T-cell (primary cell): Measurements from ENCODE around the gene ABHD16A. TPM values are rescaled to one million over a fixed set of nuclear protein-coding genes. Genes with fewer than 3 reads are reported as not detected.

Experiments
- ATAC-seq, 4 experiments: fragments of 200-7000 bp in 3 of 4; fragments of 150-1000 bp in 1 of 4; cut with Tn5 transposase; replicated peaks in 1 of 4; 1 replicate in 3 of 4; 2 replicates in 1 of 4; pipeline ENCODE4 v1.10.0; 2021; ENCODE audit warnings: moderate library complexity in 3 of 4, mild to moderate bottlenecking in 2 of 4, moderate number of reproducible peaks in 1 of 4
- CTCF ChIA-PET, 2 donors: fragments of 300-600 bp; sonication (Branson Sonifier 250); formaldehyde crosslinking; loops; one replicate each; lab custom pipeline; 2022; ENCODE audit warnings: antibody characterized with exemption in 2 of 2; lab: Charles Lee
- POLR2A ChIA-PET, 2 donors: fragments of 300-600 bp; sonication (Branson Sonifier 250); formaldehyde crosslinking; loops; one replicate each; lab custom pipeline; 2022; ENCODE audit warnings: antibody characterized with exemption in 2 of 2; lab: Charles Lee
- DNase-seq, 35 experiments: peaks; one replicate each; pipeline versions ENCODE4 v3.0.0 to v3.0.0-alpha.2; 2013 to 2023
- H3K27ac ChIP-seq: one replicate; pipeline ENCODE4 v1.5.1; 2013; ENCODE audit warnings: low read length
- H3K27me3 ChIP-seq, 2 experiments: replicated peaks in 1 of 2; 1 replicate in 1 of 2; 2 replicates in 1 of 2; pipeline versions ENCODE4 v1.6.1 to v1.7.0; 2013; ENCODE audit warnings: low read length in 1 of 2, mixed read lengths in 1 of 2; ENCODE audit not compliant: control insufficient read depth in 2 of 2, insufficient read depth in 2 of 2; ENCODE audit errors: extremely low read depth in 1 of 2
- H3K36me3 ChIP-seq, 2 donors: 1 replicate in 1 of 2; 2 replicates in 1 of 2; pipeline versions ENCODE4 v1.6.1 to v1.7.0; 2013; ENCODE audit warnings: low read length in 1 of 2; ENCODE audit not compliant: control insufficient read depth in 2 of 2, insufficient read depth in 1 of 2; ENCODE audit errors: extremely low read depth in 1 of 2
- H3K4me1 ChIP-seq, 2 experiments: 1 replicate in 1 of 2; 2 replicates in 1 of 2; pipeline versions ENCODE4 v1.6.1 to v1.7.0; 2013; ENCODE audit warnings: low read length in 2 of 2, mixed read lengths in 1 of 2; ENCODE audit not compliant: insufficient read depth in 2 of 2, control insufficient read depth in 1 of 2; ENCODE audit errors: extremely low read depth in 1 of 2
- H3K4me3 ChIP-seq, 2 donors: 1 replicate in 1 of 2; 2 replicates in 1 of 2; pipeline versions ENCODE4 v1.5.1 to v1.7.0; 2013; ENCODE audit warnings: mild to moderate bottlenecking in 2 of 2, low read length in 1 of 2, moderate library complexity in 1 of 2; ENCODE audit not compliant: control insufficient read depth in 1 of 2; ENCODE audit errors: extremely low read depth in 1 of 2
- H3K9me3 ChIP-seq: 2 replicates; pipeline ENCODE4 v1.7.0; 2013
- H3K27ac Mint-ChIP-seq, 2 donors: one replicate each; pipeline ENCODE4 v1.8.0; 2020 to 2021; ENCODE audit warnings: mild to moderate bottlenecking in 2 of 2, mixed read lengths in 2 of 2
- H3K27me3 Mint-ChIP-seq, 2 donors: one replicate each; pipeline ENCODE4 v1.8.0; 2021 to 2022; ENCODE audit warnings: mixed read lengths in 2 of 2
- H3K36me3 Mint-ChIP-seq: one replicate; pipeline ENCODE4 v1.8.0; 2021; ENCODE audit warnings: mixed read lengths
- H3K4me1 Mint-ChIP-seq, 3 donors: one replicate each; pipeline ENCODE4 v1.8.0; 2020 to 2022; ENCODE audit warnings: mixed read lengths in 3 of 3, mild to moderate bottlenecking in 1 of 3
- H3K4me3 Mint-ChIP-seq, 3 donors: one replicate each; pipeline ENCODE4 v1.8.0; 2020 to 2022; ENCODE audit warnings: mild to moderate bottlenecking in 3 of 3, mixed read lengths in 3 of 3, moderate library complexity in 3 of 3
- H3K9me3 Mint-ChIP-seq, 3 donors: one replicate each; pipeline ENCODE4 v1.8.0; 2020 to 2022; ENCODE audit warnings: mixed read lengths in 3 of 3
- WGBS: methylation state at CpG from one replicate; pipeline ENCODE4 v1.1.5; 2013; ENCODE audit warnings: missing lambda C conversion rate; ENCODE audit not compliant: insufficient coverage; 5-methylcytosine and 5-hydroxymethylcytosine counted together
- total RNA-seq, 35 experiments: library from RNA in 6 of 35; stranded (reverse) in 6 of 35; fragments of 120-200 nt in 1 of 35; gene quantifications; one replicate each; pipeline versions ENCODE4 v1.2.1 to v1.2.4 and lab custom pipeline; 2013 to 2026

ABHD16A gene
- total RNA-seq, 5 donors from 2014 or later (not counting 1 experiment from before 2014, with no cell fraction given): 58.2 to 74.4 (median 61.2) TPM

DNA sequence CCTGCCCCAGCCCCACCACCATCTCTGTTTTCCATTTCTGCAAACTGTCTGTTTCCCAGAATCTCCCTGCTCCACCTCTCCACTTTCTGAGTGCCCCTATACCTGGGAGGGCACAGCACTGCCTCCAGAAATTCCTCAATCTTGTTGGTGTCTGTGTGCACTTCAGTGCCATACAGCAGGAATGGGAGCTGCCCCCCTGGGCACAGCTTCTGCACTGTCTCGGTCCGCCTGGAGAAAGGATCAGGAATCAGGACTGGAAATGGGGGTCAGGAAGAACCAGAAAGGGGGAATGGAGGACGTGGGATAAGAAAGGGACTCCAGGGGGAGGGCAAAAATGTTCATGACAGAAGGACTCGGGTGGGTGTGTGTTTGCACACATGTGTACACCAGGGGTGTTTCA, 30.6 kb upstream of the ABHD16A start:
- ChIA-PET POLR2A (no interaction called here), CTCF (interaction anchor here in 1 of 2 donors (0.6 kb wide), 1 partner anchor 129 kb away, joined by 5 read pairs; the partner anchor contains the start of gene NEU1)
- Histone ChIP-seq H3K4me1 (peaks cover 38 to 72% of the 10 kb centered on the region in 2 experiments), H3K36me3 (peaks cover 4 to 36% of the 10 kb centered on the region in 2 donors), H3K4me3 (peak overlapping the region in 1 of 2 donors; percentile 85), H3K9me3 (no peaks in the 10 kb centered on the region), H3K27me3 (no peaks in the 10 kb centered on the region), H3K27ac (peak overlapping the region; percentile 81)
- H3K4me1 Mint-ChIP-seq: peaks cover 69 to 78% (median 77%) of the 10 kb centered on the region in 3 donors
- no peaks in the 10 kb centered on the region for H3K9me3 Mint-ChIP-seq
- H3K27me3 Mint-ChIP-seq: no peaks in the 10 kb centered on the region
- H3K4me3 Mint-ChIP-seq: peak overlapping the region; percentile 41 to 95 (median 92)
- DNase-seq (no peak), ATAC-seq (no peak)
- peaks cover 19% of the 10 kb centered on the region for H3K36me3 Mint-ChIP-seq
- 78% methylated on average over 4 of the region's 4 CpGs for WGBS
- H3K27ac Mint-ChIP-seq: peak overlapping the region; percentile 95 to 97

DNA sequence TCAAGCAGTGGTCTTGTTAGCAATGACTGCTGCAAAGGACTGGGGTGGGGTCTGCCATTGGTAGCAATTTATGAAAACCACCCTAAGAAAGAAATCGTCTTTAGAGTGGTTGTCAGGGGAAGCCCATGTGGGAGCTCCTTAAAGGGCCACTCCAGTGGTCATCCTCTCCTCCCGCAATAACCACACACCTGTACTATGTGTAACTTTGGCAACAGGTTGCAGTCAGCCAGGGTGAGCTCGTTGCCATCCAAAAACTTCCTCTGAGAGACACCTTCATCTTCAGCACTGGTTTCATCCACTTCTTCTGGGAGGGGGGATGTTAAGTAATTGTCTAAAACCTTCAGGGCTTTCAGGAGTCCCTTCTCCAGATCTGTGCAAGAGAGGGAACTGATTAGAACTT, 28.9 kb upstream of the ABHD16A start:
- ChIA-PET CTCF (no interaction called here), POLR2A (no interaction called here)
- H3K4me3 ChIP-seq: no peak overlapping the region
- Mint-ChIP-seq H3K27ac (peak overlapping the region in 1 of 2 donors; percentile 36), H3K4me3 (peak overlapping the region in 1 of 3 donors; percentile 94), H3K4me1 (peaks cover 64 to 74% (median 74%) of the 10 kb centered on the region in 3 donors), H3K9me3 (no peaks in the 10 kb centered on the region), H3K36me3 (peaks cover 19% of the 10 kb centered on the region), H3K27me3 (no peaks in the 10 kb centered on the region)
- ATAC-seq (no peak), DNase-seq (no peak)
- H3K27me3 ChIP-seq: no peaks in the 10 kb centered on the region
- H3K27ac ChIP-seq: no peak overlapping the region
- no CpG with 5 or more reads among the region's 3 CpGs for WGBS
- peaks cover 4 to 36% of the 10 kb centered on the region in 2 donors for H3K36me3 ChIP-seq
- peaks cover 28 to 72% of the 10 kb centered on the region in 2 experiments for H3K4me1 ChIP-seq
- H3K9me3 ChIP-seq: no peaks in the 10 kb centered on the region

DNA sequence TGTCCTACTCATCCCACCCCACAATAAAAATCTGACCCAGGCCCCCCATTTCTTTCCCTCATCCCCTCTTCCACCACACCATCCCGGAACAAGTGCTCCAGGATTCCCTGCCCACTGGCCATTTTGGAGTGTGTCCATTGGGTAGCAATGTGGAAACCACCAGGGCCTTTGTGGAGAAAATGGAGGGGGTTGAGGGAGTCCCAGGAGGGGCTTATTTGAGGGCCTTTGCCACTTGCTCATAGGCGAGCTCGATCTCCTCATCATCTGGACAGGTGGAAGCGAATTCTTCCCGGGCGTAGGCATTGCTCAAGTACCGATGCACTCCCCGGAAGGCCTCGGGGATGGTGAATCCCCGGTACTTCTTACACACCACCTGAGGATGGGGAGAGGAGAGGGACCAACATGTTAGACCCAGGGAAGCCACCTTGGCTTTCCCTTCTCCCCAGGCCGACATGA, 27.5 kb upstream of the ABHD16A start:
- peak overlapping the region; percentile 94 to 96 (median 94) for H3K4me3 Mint-ChIP-seq
- ATAC-seq (no peak), DNase-seq (no peak)
- Histone ChIP-seq H3K27me3 (no peaks in the 10 kb centered on the region), H3K9me3 (no peaks in the 10 kb centered on the region), H3K4me3 (no peak overlapping the region), H3K36me3 (peaks cover 4 to 36% of the 10 kb centered on the region in 2 donors), H3K4me1 (peaks cover 23 to 64% of the 10 kb centered on the region in 2 experiments), H3K27ac (no peak overlapping the region)
- no peaks in the 10 kb centered on the region for H3K9me3 Mint-ChIP-seq
- peaks cover 19% of the 10 kb centered on the region for H3K36me3 Mint-ChIP-seq
- CTCF ChIA-PET: interaction anchor here in 1 of 2 donors (0.5 to 2.3 kb wide), 9 partner anchors 10 to 132 kb away, joined by 3 to 29 read pairs (median 4); partner anchors contain the start of genes LSM2 and NEU1
- 100% methylated on average over 3 of the region's 11 CpGs for WGBS
- H3K4me1 Mint-ChIP-seq: peaks cover 58 to 74% (median 73%) of the 10 kb centered on the region in 3 donors
- peak overlapping the region; percentile 74 to 90 for H3K27ac Mint-ChIP-seq
- no peaks in the 10 kb centered on the region for H3K27me3 Mint-ChIP-seq
- POLR2A ChIA-PET: no interaction called here

DNA sequence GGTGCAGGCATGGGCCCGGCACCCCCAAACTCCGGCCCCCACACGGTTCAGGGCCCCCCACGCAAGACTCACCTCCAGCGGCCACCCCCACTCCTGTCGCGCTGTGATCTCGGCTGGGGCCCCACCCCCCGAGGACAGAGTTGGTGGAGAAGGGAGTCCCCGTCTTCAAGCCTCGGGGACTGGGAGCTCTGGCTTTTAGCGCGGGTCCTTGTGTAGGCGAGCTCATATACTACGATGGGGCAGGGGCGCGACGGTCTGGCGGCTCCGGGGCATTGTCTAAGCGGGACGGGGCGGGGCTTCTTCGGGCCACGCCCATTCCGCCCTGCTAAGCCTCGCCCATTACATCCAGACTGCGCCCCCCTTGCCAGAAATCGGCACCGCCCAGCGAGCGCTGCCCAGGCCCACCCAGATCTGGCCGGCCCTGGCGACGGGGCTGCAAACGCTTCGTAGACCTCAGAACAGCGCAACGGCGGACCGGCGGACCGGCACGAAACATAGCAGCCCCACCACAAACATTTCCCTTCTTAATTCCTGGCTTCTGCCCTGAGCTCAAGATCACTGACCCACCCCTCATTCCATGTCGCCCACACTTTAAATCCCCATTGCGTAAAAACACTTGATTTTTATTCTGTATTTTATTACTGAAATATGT, 27.0 kb upstream of the ABHD16A start:
- DNase-seq: peak in 33 of 35 experiments; percentile 13 to 79 (median 49)
- peak overlapping the region; percentile 94 to 96 (median 94) for H3K4me3 Mint-ChIP-seq
- peaks cover 20 to 62% of the 10 kb centered on the region in 2 experiments for H3K4me1 ChIP-seq
- peak overlapping the region; percentile 88 to 95 for H3K4me3 ChIP-seq
- peaks cover 54 to 70% (median 69%) of the 10 kb centered on the region in 3 donors for H3K4me1 Mint-ChIP-seq
- no peaks in the 10 kb centered on the region for H3K9me3 Mint-ChIP-seq
- peak; percentile 53 to 73 (median 61) for ATAC-seq
- 2% methylated on average over 29 of the region's 46 CpGs for WGBS
- peaks cover 19% of the 10 kb centered on the region for H3K36me3 Mint-ChIP-seq
- CTCF ChIA-PET: interaction anchor here (0.5 to 2.3 kb wide), 16 partner anchors 8 to 133 kb away, joined by 3 to 29 read pairs (median 4); partner anchors contain the start of genes HSPA1A (in 1 of the 2), HSPA1L (in 1 of the 2), LSM2 (in 1 of the 2) and MSH5 (in 1 of the 2)
- H3K27ac Mint-ChIP-seq: peak overlapping the region; percentile 74 to 90
- H3K27ac ChIP-seq: peak overlapping the region; percentile 22
- H3K27me3 ChIP-seq: no peaks in the 10 kb centered on the region
- POLR2A ChIA-PET: interaction anchor here in 1 of 2 donors (0.6 kb wide), 1 partner anchor 12 kb away, joined by 5 read pairs; no protein-coding TSS in a partner anchor
- H3K27me3 Mint-ChIP-seq: no peaks in the 10 kb centered on the region
- no peaks in the 10 kb centered on the region for H3K9me3 ChIP-seq
- H3K36me3 ChIP-seq: peaks cover 4 to 36% of the 10 kb centered on the region in 2 donors

DNA sequence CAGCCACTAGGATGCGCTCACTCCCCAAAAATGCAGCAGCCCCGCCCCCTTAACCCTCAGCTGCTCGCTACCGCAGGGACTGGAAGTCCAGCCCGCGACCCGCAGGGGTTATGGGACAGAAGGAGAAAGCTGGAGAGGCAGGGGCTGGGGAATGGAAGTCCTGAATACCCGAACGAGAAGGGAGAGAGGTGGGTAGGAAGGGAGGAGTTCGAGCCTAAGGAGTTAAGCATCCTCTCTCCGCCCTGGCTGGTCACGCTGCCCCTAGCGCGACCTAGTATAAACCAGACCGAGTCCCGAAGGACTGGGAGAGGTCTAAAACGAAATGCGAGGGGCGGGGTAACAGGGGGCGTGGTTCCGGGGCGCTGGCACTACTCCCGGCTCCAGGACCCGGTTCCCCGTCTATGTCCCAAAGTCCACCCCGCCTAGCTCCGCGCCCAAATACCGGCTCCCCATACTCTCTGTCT, 26.4 kb upstream of the ABHD16A start:
- peak overlapping the region; percentile 86 to 90 for H3K27ac Mint-ChIP-seq
- peaks cover 4 to 36% of the 10 kb centered on the region in 2 donors for H3K36me3 ChIP-seq
- H3K4me3 Mint-ChIP-seq: peak overlapping the region; percentile 94 to 96 (median 94)
- H3K27me3 ChIP-seq: no peaks in the 10 kb centered on the region
- 0% methylated on average over 21 of the region's 29 CpGs for WGBS
- peak overlapping the region; percentile 22 for H3K27ac ChIP-seq
- H3K9me3 Mint-ChIP-seq: no peaks in the 10 kb centered on the region
- H3K4me1 ChIP-seq: peaks cover 17 to 58% of the 10 kb centered on the region in 2 experiments
- DNase-seq (peak; percentile 54 to 88 (median 75)), ATAC-seq (peak; percentile 71 to 80 (median 76))
- ChIA-PET POLR2A (interaction anchor here in 1 of 2 donors (0.6 kb wide), 1 partner anchor 12 kb away, joined by 5 read pairs; no protein-coding TSS in a partner anchor), CTCF (interaction anchor here (0.6 to 2.3 kb wide), 13 partner anchors 8 to 133 kb away, joined by 3 to 29 read pairs (median 4); partner anchors contain the start of genes HSPA1A (in 1 of the 2), HSPA1L (in 1 of the 2), LSM2 (in 1 of the 2) and MSH5 (in 1 of the 2))
- no peaks in the 10 kb centered on the region for H3K9me3 ChIP-seq
- peaks cover 19% of the 10 kb centered on the region for H3K36me3 Mint-ChIP-seq
- no peaks in the 10 kb centered on the region for H3K27me3 Mint-ChIP-seq
- H3K4me1 Mint-ChIP-seq: peaks cover 49 to 64% (median 64%) of the 10 kb centered on the region in 3 donors
- peak overlapping the region; percentile 88 to 95 for H3K4me3 ChIP-seq
